GM12875 (cell line): ENCODE results near the gene CYCS.
"Not testable (repeated sequence)": the region's sequence is repeated elsewhere in the genome, so short reads cannot be mapped to it uniquely, and the experiment has no call there.

Source experiments
- H3K4me3 ChIP-seq: one replicate; pipeline ENCODE4 v1.5.1; 2011; ENCODE audit warnings: low read depth, low read length, control low read depth
- CTCF ChIP-seq: IDR thresholded peaks from 2 replicates; pipeline ENCODE4 v1.5.1; 2011; ENCODE audit warnings: low read depth, mild to moderate bottlenecking, control low read depth, inconsistent platforms, low read length, moderate library complexity, borderline replicate concordance; ENCODE audit not compliant: insufficient read depth

Gene CYCS

GRCh38 chr7:25087855-25088254 is 37.2 kb downstream of the CYCS start:
- H3K4me3 ChIP-seq: no peak overlapping the region
- no peak for TF ChIP-seq CTCF

- TF ChIP-seq CTCF: no peak
- no peak overlapping the region for H3K4me3 ChIP-seq
Measured at GRCh38 chr7:25084821-25085220, 40.2 kb downstream of the CYCS start.

- TF ChIP-seq CTCF: no peak
Measured at GRCh38 chr7:25083201-25083600, 41.9 kb downstream of the CYCS start.

GRCh38 chr7:25082041-25082440 is 43.0 kb downstream of the CYCS start:
- H3K4me3 ChIP-seq: not testable (repeated sequence)

More at GRCh38 chr7:25083201-25083600, 41.9 kb downstream of the CYCS start:
- H3K4me3 ChIP-seq: no peak overlapping the region

- no peak for TF ChIP-seq CTCF
- H3K4me3 ChIP-seq: no peak overlapping the region
Measured at GRCh38 chr7:25077096-25077495, 48.0 kb downstream of the CYCS start.

GRCh38 chr7:25075459-25075858 is 49.6 kb downstream of the CYCS start:
- no peak for TF ChIP-seq CTCF
- no peak overlapping the region for H3K4me3 ChIP-seq

DNA sequence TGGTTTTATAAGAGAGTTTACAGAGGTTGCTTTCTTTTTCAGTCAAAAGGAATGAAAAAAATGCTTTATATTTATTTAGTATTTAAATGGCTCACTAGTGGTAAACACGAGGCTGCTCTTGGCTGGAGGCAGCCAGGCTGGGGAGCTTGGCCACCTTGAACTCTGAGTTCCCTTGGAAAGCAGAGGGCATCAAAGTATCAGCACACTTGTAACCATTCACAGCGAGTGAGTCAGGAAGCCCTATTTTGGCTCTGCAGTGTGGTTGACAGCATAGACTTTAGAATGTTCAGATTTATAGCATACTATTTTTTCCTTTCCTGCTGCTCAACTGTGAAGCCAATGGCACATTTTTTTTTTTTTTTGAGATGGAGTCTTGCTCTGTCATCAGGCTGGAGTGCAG is 51.6 kb downstream of the CYCS start:
- no peak overlapping the region for H3K4me3 ChIP-seq
- TF ChIP-seq CTCF: no peak
